Duodenal mucosa (tissue), 2 donors: Measurements from ENCODE around the gene MACROD2.

Experiments
- H3K27ac ChIP-seq: one replicate; pipeline ENCODE4 v1.7.0; 2013; ENCODE audit warnings: low read depth, low read length
- H3K27me3 ChIP-seq, 2 donors: one replicate each; pipeline ENCODE4 v1.7.0; 2013; ENCODE audit warnings: low read length in 2 of 2, control low read depth in 1 of 2; ENCODE audit not compliant: insufficient read depth in 2 of 2, control insufficient read depth in 1 of 2
- H3K36me3 ChIP-seq, 2 donors: one replicate each; pipeline ENCODE4 v1.7.0; 2013; ENCODE audit warnings: low read length in 2 of 2, control low read depth in 1 of 2; ENCODE audit not compliant: insufficient read depth in 2 of 2, control insufficient read depth in 1 of 2
- H3K4me1 ChIP-seq, 2 donors: one replicate each; pipeline ENCODE4 v1.7.0; 2013; ENCODE audit warnings: low read length in 2 of 2, control low read depth in 1 of 2; ENCODE audit not compliant: insufficient read depth in 2 of 2, control insufficient read depth in 1 of 2
- H3K4me3 ChIP-seq, 2 donors: one replicate each; pipeline ENCODE4 v1.7.0; 2013; ENCODE audit warnings: low read length in 2 of 2, low read depth in 1 of 2
- H3K9ac ChIP-seq, 2 donors: one replicate each; pipeline ENCODE4 v1.7.0; 2013; ENCODE audit warnings: low read length in 2 of 2, low read depth in 1 of 2
- H3K9me3 ChIP-seq, 2 donors: one replicate each; pipeline ENCODE4 v1.7.0; 2013; ENCODE audit warnings: low read length in 2 of 2, control low read depth in 1 of 2; ENCODE audit not compliant: control insufficient read depth in 1 of 2

MACROD2 gene

DNA sequence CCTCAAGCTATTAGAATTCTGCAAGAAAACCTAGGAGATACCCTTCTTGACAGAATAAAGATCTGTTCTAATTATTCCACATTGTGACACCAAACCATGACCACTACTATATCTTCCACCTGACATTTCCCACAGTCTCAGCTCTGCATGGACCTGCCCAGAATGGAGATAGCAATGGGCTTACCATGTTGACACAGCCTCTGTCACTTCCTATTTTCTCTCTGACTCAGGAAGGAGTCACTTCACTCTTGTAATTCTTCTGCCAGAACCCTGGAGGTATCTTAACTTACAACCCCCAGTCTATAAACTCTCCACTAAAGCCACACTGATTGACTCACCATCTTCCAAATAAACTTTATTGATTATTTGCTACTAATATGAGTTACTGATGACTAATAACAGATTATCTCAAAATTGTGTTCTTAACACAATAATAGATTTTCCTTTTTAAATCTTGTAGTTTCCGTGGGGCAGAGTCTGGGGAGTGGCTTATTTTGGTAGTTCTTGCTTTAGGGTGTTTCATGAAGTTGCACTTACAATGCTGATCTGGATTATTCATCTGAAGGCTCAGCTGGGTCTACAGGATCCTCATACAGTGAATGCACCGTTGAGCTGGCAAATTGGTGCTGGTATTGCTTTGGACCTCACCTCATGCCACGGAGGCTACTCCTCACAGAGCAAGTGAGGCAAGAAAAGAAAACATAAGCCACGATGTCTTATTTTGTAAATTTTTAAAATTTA, 1708.0 kb downstream of the MACROD2 start:
- Histone ChIP-seq H3K27me3 (no peaks in the 10 kb centered on the region), H3K9me3 (no peaks in the 10 kb centered on the region), H3K27ac (no peak overlapping the region)

GRCh38 chr20:15705975-15706374, 1710.7 kb downstream of the MACROD2 start:
- Histone ChIP-seq H3K27ac (no peak overlapping the region), H3K9me3 (no peaks in the 10 kb centered on the region), H3K4me3 (no peak overlapping the region), H3K4me1 (no peaks in the 10 kb centered on the region), H3K36me3 (no peaks in the 10 kb centered on the region), H3K9ac (no peak overlapping the region), H3K27me3 (no peaks in the 10 kb centered on the region)

More for the DNA sequence above, 1708.0 kb downstream of the MACROD2 start:
- Histone ChIP-seq H3K4me1 (no peaks in the 10 kb centered on the region), H3K4me3 (no peak overlapping the region), H3K36me3 (no peaks in the 10 kb centered on the region), H3K9ac (no peak overlapping the region)

DNA sequence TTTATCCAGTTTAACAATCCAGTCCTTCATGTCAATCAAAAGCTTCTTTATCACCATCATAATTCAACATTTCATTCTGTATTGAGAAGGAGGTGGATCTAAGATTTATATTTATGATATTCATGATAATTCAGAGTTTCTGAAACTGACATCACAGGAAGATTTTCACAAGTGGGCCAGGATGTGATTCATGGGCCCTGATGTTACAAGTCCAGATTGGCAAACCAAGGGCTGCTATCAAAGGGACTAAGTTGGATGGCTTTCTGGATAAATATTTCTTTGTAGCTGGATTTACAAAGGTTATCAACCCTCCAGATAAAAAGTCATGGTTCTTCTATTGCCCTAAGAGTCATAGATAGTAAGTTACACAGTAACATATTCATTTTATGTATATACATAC, 1711.4 kb downstream of the MACROD2 start:
- Histone ChIP-seq H3K9me3 (no peaks in the 10 kb centered on the region), H3K27me3 (no peaks in the 10 kb centered on the region), H3K4me1 (no peaks in the 10 kb centered on the region), H3K4me3 (no peak overlapping the region), H3K36me3 (no peaks in the 10 kb centered on the region), H3K9ac (no peak overlapping the region), H3K27ac (no peak overlapping the region)

GRCh38 chr20:15708984-15709598, 1713.8 kb downstream of the MACROD2 start:
- Histone ChIP-seq H3K4me3 (no peak overlapping the region), H3K4me1 (no peaks in the 10 kb centered on the region), H3K27ac (no peak overlapping the region), H3K27me3 (no peaks in the 10 kb centered on the region), H3K9ac (no peak overlapping the region), H3K36me3 (no peaks in the 10 kb centered on the region), H3K9me3 (no peaks in the 10 kb centered on the region)

- Histone ChIP-seq H3K4me1 (no peaks in the 10 kb centered on the region), H3K27ac (no peak overlapping the region), H3K9ac (no peak overlapping the region), H3K4me3 (no peak overlapping the region), H3K36me3 (no peaks in the 10 kb centered on the region), H3K9me3 (no peaks in the 10 kb centered on the region), H3K27me3 (no peaks in the 10 kb centered on the region)
Observed at GRCh38 chr20:15710636-15711035, 1715.3 kb downstream of the MACROD2 start.

GRCh38 chr20:15711177-15711576, 1715.9 kb downstream of the MACROD2 start:
- Histone ChIP-seq H3K27ac (no peak overlapping the region), H3K27me3 (no peaks in the 10 kb centered on the region), H3K9ac (no peak overlapping the region), H3K36me3 (no peaks in the 10 kb centered on the region), H3K4me1 (no peaks in the 10 kb centered on the region), H3K9me3 (no peaks in the 10 kb centered on the region), H3K4me3 (no peak overlapping the region)

DNA sequence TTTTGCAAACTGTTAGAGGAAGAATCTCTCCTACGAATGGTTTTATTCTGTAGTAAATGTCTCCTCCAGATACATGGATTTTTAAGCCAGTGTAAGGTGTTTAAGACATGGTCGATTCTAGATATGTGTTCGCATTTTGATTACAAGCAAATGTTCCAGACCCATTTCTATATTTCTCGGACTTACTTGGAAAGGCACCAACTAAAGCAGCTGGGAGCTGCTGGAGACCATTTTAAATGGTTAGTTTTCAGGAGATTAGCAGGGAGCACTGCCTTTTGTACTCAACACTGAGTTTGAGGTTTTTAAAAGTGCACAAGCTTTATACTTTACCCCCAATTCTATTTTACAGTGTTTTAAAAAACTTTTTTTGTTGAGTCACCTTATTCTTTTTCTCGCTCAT, 1720.9 kb downstream of the MACROD2 start:
- H3K4me1 ChIP-seq = no peaks in the 10 kb centered on the region
- H3K27ac ChIP-seq = no peak overlapping the region
- no peak overlapping the region for H3K4me3 ChIP-seq
- H3K9ac ChIP-seq = no peak overlapping the region
- no peaks in the 10 kb centered on the region for H3K27me3 ChIP-seq
- no peaks in the 10 kb centered on the region for H3K36me3 ChIP-seq
- H3K9me3 ChIP-seq = no peaks in the 10 kb centered on the region

GRCh38 chr20:15726416-15726815, 1731.1 kb downstream of the MACROD2 start:
- no peak overlapping the region for H3K27ac ChIP-seq
- no peaks in the 10 kb centered on the region for H3K36me3 ChIP-seq
- H3K27me3 ChIP-seq = no peaks in the 10 kb centered on the region
- no peak overlapping the region for H3K4me3 ChIP-seq
- no peak overlapping the region for H3K9ac ChIP-seq
- no peaks in the 10 kb centered on the region for H3K4me1 ChIP-seq
- H3K9me3 ChIP-seq = no peaks in the 10 kb centered on the region

DNA sequence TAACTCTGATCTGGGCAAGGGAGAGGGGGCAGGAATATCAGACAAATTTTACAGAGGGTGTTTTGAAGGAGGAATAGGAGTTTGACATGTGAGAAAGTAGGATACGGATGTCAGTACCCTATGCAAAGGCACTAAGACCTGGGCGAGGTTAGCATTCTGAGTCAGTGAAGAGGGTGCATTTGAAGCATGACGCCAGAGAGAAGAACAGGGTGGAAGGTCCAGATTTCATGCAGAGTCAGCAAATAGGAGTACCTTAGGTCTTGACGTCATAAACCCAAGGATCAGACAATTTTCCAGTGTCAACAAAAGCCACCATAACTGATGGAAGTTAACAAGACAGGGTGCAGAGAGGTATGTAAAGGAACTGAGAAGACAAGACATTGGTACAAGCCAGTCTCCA, 1738.7 kb downstream of the MACROD2 start:
- Histone ChIP-seq H3K4me3 (no peak overlapping the region), H3K36me3 (no peaks in the 10 kb centered on the region), H3K9me3 (no peaks in the 10 kb centered on the region), H3K27me3 (no peaks in the 10 kb centered on the region), H3K4me1 (no peaks in the 10 kb centered on the region), H3K27ac (no peak overlapping the region), H3K9ac (no peak overlapping the region)

DNA sequence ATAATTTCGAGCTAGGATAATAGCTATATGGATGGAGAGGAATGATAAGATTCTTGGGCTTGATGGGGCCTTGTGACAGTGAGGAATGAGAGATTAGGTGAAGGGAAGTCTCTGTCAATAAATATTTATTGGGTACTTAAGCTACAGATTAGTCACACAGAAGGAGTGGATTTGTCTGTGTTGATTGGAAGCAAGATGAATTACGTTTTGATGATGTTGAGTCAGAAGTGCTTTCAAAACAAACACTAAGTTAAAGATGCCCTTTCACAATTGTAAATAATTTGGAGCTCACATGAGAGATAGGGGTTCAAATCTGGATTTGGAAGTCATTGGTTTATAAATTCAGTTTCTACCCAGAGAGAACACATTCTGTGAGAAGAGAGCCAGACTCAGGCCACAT, 1743.7 kb downstream of the MACROD2 start:
- H3K27ac ChIP-seq = no peak overlapping the region
- H3K36me3 ChIP-seq = no peaks in the 10 kb centered on the region
- H3K9ac ChIP-seq = no peak overlapping the region
- no peaks in the 10 kb centered on the region for H3K4me1 ChIP-seq
- no peaks in the 10 kb centered on the region for H3K9me3 ChIP-seq
- no peaks in the 10 kb centered on the region for H3K27me3 ChIP-seq
- H3K4me3 ChIP-seq = no peak overlapping the region
